ENCODE results near the gene PRR15.

GRCh38 chr7:29592866-29593265 lies 29.2 kb downstream of the PRR15 start:
- TF ChIP-seq CTCF (IDR thresholded peaks at IDR 0.05; ENCODE audit: control extremely low read depth in 1 of 3, insufficient read depth in 1 of 3, low read depth in 1 of 3, low read length in 3 of 3): no peak
- TF ChIP-seq BRCA1 (IDR thresholded peaks at IDR 0.05; ENCODE audit: low read depth, low read length): no peak
- TF ChIP-seq CEBPB (IDR thresholded peaks at IDR 0.05; ENCODE audit: low read depth, low read length): no peak

Measured in H1 (cell line).